Ovary (tissue), 9 donors: Measurements from ENCODE around the gene QRICH2. TPM values are rescaled to one million over a fixed set of nuclear protein-coding genes. Genes with fewer than 3 reads are reported as not detected.

Source experiments
- DNase-seq, 5 donors: peaks; one replicate each; pipeline ENCODE4 v3.0.0-alpha.2; 2019 to 2020
- H3K27ac ChIP-seq, 2 donors: fragments of 200-600 bp; one replicate each; pipeline versions ENCODE4 v1.5.1 to v1.8.0; 2019 to 2022
- H3K27me3 ChIP-seq: fragments of 200-600 bp; one replicate; pipeline ENCODE4 v1.8.0; 2022
- H3K36me3 ChIP-seq: fragments of 200-600 bp; sonication (generic); one replicate; pipeline ENCODE4 v1.5.1; 2019
- H3K4me1 ChIP-seq: one replicate; pipeline ENCODE4 v1.8.1; 2013; ENCODE audit warnings: mild to moderate bottlenecking, moderate library complexity; ENCODE audit not compliant: insufficient read depth
- H3K4me3 ChIP-seq: fragments of 200-600 bp; sonication (generic); one replicate; pipeline ENCODE4 v1.5.1; 2017
- H3K9me3 ChIP-seq, 2 donors: fragments of 200-600 bp in 1 of 2; sonication (generic) in 1 of 2; one replicate each; pipeline versions ENCODE4 v1.5.1 to v1.8.1; 2013 to 2019; ENCODE audit warnings: mild to moderate bottlenecking in 1 of 2, moderate library complexity in 1 of 2
- EP300 ChIP-seq: sonication (generic); formaldehyde crosslinking; IDR thresholded peaks from one replicate; pipeline ENCODE4 v1.6.1; 2017; ENCODE audit warnings: antibody characterized with exemption
- POLR2A ChIP-seq: fragments of 450-650 bp; IDR thresholded peaks from one replicate; pipeline ENCODE4 v1.6.1; 2017; ENCODE audit warnings: antibody characterized with exemption, mild to moderate bottlenecking, moderate library complexity
- WGBS, 3 donors: extraction: QIAGEN DNeasy Blood & Tissue Kit in 1 of 3; methylation state at CpG; one replicate each; pipeline versions ENCODE4 v1.1.5 to v1.1.7; 2013 to 2017; 5-methylcytosine and 5-hydroxymethylcytosine counted together
- intact Hi-C, 4 donors: fragments of 100-400 bp; cut with DNase I; formaldehyde crosslinking; loops; one replicate each; pipeline versions ENCODE4 v1.11.0 to v1.15.1; 2022 to 2023
- polyA plus RNA-seq, 2 donors: library from polyadenylated mRNA; stranded (reverse); fragments of 200-250 nt in 1 of 2; fragments of 350-450 nt in 1 of 2; fragmentation: Illumina TruSeq in 1 of 2; extraction: RNeasy Lipid Tissue Mini Kit (QIAGEN cat#74804) in 1 of 2; gene quantifications; one replicate each; pipeline ENCODE4 v1.2.3, GENCODE V29; 2013 to 2014
- total RNA-seq, 7 donors: library from RNA; depleted of rRNA in 2 of 7; stranded (reverse); fragments of >200 nt in 2 of 7; fragmentation: NEBNext Ultra II Directional in 3 of 7; extraction: Animal tissue kit (Norgen Biotek cat#: 25700) in 3 of 7; gene quantifications; one replicate each; pipeline versions ENCODE4 v1.1.0 to v1.2.4, GENCODE V29; 2016 to 2023
- TF ChIP-seq, protein P1 (sequence below), 3 donors: fragments of 450-650 bp in 2 of 3; fragments of 200-600 bp in 1 of 3; IDR thresholded peaks; one replicate each; pipeline versions ENCODE4 v1.5.1 to v1.8.0; 2016 to 2022; ENCODE audit warnings: antibody characterized with exemption in 3 of 3, mild to moderate bottlenecking in 1 of 3
- donor health status: DM: no; HTN: no; CAD: no; lungs with moderate emphysema.
- donor health status: DM: no; HTN: no; CAD: no.
- donor health status: Bipolar disorder and iron deficiency.
- donor health status: DM: yes; HTN: yes; CAD: no.
- donor health status: DM: no; HTN: no; CAD: no.
- donor health status: DM: yes; HTN: yes; CAD: no.

QRICH2 gene
- total and polyA plus RNA-seq, 9 donors: 0.42 to 3.8 (median 1.5) TPM

DNA sequence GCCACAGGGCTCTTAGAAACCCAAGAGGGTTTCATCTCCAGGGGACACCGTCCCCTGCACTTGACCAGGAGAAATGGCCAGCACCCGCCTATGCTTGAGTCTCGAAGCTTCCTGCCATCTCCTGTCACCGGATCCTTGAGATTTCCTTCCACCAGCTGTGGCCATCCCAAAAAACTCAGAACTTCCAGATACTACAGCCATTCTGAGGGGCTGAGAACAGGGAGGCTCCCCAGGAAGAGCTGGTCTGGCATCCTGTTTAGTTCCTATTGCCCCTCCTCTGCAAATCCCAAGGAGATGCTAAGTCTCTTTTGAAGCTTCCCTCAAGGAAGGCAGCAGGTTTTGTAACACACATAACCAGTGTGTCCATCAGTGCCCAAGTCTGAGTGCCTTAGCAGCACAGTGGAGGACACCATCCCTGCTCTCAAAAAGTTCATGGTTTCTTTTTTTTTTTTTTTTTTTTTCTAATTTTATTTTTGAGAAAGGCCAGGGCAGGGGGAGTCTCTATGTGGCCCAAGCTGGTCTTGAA is 41.0 kb downstream of the QRICH2 start:
- WGBS, 3 donors: 82 to 90% (median 85%) methylated on average over 4 of the region's 4 CpGs
- Histone ChIP-seq H3K27ac (peak overlapping the region in 1 of 2 donors; percentile 68), H3K4me1 (peaks cover 11% of the 10 kb centered on the region), H3K9me3 (no peaks in the 10 kb centered on the region), H3K36me3 (no peaks in the 10 kb centered on the region), H3K4me3 (no peak overlapping the region), H3K27me3 (no peaks in the 10 kb centered on the region)
- TF ChIP-seq, protein P1, sequence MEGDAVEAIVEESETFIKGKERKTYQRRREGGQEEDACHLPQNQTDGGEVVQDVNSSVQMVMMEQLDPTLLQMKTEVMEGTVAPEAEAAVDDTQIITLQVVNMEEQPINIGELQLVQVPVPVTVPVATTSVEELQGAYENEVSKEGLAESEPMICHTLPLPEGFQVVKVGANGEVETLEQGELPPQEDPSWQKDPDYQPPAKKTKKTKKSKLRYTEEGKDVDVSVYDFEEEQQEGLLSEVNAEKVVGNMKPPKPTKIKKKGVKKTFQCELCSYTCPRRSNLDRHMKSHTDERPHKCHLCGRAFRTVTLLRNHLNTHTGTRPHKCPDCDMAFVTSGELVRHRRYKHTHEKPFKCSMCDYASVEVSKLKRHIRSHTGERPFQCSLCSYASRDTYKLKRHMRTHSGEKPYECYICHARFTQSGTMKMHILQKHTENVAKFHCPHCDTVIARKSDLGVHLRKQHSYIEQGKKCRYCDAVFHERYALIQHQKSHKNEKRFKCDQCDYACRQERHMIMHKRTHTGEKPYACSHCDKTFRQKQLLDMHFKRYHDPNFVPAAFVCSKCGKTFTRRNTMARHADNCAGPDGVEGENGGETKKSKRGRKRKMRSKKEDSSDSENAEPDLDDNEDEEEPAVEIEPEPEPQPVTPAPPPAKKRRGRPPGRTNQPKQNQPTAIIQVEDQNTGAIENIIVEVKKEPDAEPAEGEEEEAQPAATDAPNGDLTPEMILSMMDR (IDR thresholded peaks at IDR 0.05): no peak
- TF ChIP-seq POLR2A (no peak), EP300 (no peak)
- no peak for DNase-seq
- intact Hi-C loops: no loop called here

DNA sequence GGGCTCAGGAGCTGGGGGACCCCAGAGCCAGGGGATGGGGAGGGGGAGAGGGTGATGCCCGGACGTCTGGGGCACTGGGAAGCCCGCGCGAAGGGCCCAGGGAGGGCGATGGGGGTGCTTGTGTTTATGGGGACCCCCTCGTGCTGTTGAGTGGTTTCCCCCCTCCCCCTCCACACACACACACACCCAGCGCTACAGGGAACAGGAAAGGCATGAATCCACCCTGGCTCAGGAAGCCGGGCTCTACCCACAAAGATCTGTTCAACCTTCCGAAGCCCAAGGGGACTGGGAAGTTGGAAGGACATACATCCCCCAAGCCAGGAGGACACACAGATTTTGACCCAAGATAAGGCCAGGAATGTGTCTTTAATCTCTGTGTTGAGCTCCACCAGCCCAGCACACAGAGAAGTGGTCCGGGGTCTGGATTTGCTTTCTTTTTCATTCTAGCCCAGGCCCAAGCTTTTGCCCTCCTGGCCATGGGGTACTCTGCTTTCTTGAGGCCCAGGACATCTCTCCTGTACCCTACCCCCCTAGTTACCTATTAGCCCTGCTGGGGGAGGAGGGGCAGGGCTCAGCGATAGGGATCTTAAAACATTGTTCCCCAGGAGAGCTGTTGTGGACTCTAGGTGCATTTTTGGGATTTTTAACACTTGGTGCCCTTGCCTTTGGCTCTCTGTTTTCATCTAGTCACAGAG is 41.7 kb downstream of the QRICH2 start:
- WGBS, 3 donors: 3 to 5% (median 3%) methylated on average over 10 to 12 of the region's 12 CpGs
- no peaks in the 10 kb centered on the region for H3K9me3 ChIP-seq
- DNase-seq: peak in 2 of 5 donors; percentile 34 to 40
- peak overlapping the region; percentile 68 to 78 for H3K27ac ChIP-seq
- no peaks in the 10 kb centered on the region for H3K36me3 ChIP-seq
- TF ChIP-seq, protein P1 (IDR thresholded peaks at IDR 0.05): no peak
- TF ChIP-seq EP300 (no peak), POLR2A (no peak)
- H3K27me3 ChIP-seq: no peaks in the 10 kb centered on the region
- intact Hi-C loops: no loop called here
- H3K4me1 ChIP-seq: peaks cover 7% of the 10 kb centered on the region
- H3K4me3 ChIP-seq: peak overlapping the region; percentile 73

DNA sequence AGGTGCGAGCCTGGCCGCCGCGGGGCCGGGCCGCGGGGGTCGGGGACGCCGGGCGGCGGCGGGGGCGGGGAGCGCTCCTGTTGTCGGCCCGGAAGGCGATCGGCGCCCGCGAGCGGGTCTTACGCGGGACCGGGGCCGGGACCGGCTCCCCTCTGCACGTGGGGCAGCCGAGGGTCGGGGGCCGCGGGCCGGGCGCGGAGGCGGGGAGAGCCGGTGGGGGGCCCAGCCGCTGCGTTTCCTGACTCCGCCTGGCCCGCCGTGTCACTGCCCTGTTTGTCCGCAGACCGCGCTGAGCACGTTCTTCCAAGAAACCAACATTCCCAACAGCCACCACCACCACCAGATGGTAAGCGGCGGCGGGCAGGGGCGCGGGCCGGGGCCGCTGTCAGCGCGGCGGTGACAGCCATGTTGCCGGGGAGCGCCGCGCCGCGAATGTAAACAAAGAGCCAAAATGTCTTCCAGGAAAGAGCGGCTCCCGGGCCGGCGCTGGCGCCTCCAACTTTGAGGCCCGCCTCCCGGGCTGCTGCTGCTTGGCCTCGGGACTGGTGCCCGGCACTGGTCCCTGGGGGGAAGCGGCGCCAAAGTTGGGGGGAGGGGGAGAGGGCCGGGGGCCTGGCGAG is 42.3 kb downstream of the QRICH2 start:
- no peaks in the 10 kb centered on the region for H3K27me3 ChIP-seq
- H3K9me3 ChIP-seq: no peaks in the 10 kb centered on the region
- H3K4me1 ChIP-seq: peaks cover 5% of the 10 kb centered on the region
- TF ChIP-seq POLR2A (no peak), EP300 (no peak)
- 1% methylated on average over 38 to 76 of the region's 76 CpGs for WGBS, 3 donors
- DNase-seq: peak; percentile 55 to 82 (median 73)
- intact Hi-C loops: no loop called here
- H3K4me3 ChIP-seq: peak overlapping the region; percentile 73
- H3K27ac ChIP-seq: peak overlapping the region; percentile 68 to 78
- H3K36me3 ChIP-seq: no peaks in the 10 kb centered on the region

DNA sequence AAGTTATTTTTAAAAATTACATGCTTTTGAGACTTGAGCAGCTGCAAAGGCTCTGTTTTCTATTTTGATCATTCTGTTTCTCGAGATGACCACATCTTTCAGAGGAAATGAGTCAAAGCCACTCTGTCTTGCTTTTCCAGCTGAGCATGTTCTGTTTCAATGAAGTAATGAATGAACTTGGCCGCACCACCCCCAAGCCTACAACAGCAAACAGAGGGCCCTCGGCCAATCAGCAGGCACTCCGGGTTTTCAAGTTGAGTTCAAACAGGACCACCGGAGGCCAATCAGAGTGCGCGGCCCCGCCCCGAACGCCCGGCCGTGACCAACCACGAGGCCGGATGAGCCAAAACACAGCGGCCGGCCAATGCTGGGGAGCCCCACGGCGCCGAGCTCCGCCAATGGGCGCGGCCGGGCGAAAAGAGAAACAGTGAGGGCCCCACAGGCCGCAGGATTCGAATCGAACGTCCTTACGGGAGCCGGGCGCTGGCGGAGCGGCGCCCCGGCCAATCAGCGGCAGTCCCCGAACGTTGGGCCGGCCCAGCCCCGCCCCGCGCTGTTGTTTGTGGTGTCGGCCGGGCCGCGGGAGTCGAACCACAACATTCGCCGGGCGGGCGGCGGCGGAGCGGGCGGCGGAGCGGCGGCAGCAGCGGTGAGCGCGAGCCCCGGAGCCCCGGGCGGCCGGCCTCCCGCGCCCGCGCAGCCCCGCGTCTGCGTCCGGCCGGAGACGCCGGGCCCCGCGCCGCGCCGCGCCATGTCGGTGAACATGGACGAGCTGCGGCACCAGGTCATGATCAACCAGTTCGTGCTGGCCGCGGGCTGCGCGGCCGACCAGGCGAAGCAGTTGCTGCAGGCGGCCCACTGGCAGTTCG is 43.1 kb downstream of the QRICH2 start, which contains the start of gene UBALD2:
TSS of gene UBALD2 (plus strand) at position 594 of the 869 bp plus-strand sequence. CDS start at position 752, 158 bp downstream.
- WGBS, 3 donors: 0 to 1% (median 0%) methylated on average over 26 to 94 of the region's 94 CpGs
- intact Hi-C loops: no loop called here

DNA sequence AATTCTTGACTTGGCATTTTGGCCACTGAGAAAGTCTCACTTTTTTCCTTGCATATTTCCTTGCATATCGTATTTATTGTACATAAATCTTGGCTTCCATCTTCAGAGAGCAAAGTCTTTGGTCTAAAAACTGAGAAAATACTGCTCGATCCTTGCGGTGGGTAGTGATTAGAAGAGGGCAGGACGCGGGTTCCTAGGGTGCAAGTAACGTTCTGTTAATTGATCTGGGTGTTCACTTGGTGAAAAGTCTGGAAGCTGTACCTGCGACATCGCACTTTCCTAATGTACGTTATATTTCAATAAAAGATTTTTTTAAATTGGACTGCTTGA is 43.7 kb downstream of the QRICH2 start:
- TF ChIP-seq, protein P1 (IDR thresholded peaks at IDR 0.05): no peak
- no peak for TF ChIP-seq EP300
- TF ChIP-seq POLR2A: no peak
- WGBS, 3 donors: 15 to 28% (median 23%) methylated on average over 9 of the region's 9 CpGs
- intact Hi-C loops: no loop called here
- no peaks in the 10 kb centered on the region for H3K36me3 ChIP-seq
- peaks cover 5% of the 10 kb centered on the region for H3K4me1 ChIP-seq
- H3K27me3 ChIP-seq: no peaks in the 10 kb centered on the region
- H3K27ac ChIP-seq: no peak overlapping the region
- peak overlapping the region; percentile 23 for H3K4me3 ChIP-seq
- no peak for DNase-seq
- no peaks in the 10 kb centered on the region for H3K9me3 ChIP-seq

More for the DNA sequence above, 43.1 kb downstream of the QRICH2 start, which contains the start of gene UBALD2:
- peak within 1 kb of the TSS; percentile 68 to 78 for H3K27ac ChIP-seq
- H3K4me1 ChIP-seq: peaks cover 5% of the 10 kb centered on the region
- peak within 1 kb of the TSS; percentile 73 for H3K4me3 ChIP-seq
- DNase-seq: peak; percentile 97 to 99 (median 98)
- no peaks in the 10 kb centered on the region for H3K9me3 ChIP-seq
- no peaks in the 10 kb centered on the region for H3K36me3 ChIP-seq
- TF ChIP-seq EP300 (no peak), POLR2A (peak; percentile 57)
- no peaks in the 10 kb centered on the region for H3K27me3 ChIP-seq
